ENCODE measurements around the gene SYTL2.

Gene SYTL2

GRCh38 chr11:85668157-85668556 lies 142.8 kb downstream of the SYTL2 start:
- Histone ChIP-seq H3K27ac (ENCODE audit: insufficient read depth, low read depth, low read length, poor library complexity, severe bottlenecking) (no peak overlapping the region), H3K27me3 (ENCODE audit: control insufficient read depth, insufficient read depth, low read length, poor library complexity, severe bottlenecking) (no peaks in the 10 kb centered on the region), H3K4me1 (ENCODE audit: control insufficient read depth, insufficient read depth, low read length) (no peaks in the 10 kb centered on the region), H3K9me3 (ENCODE audit: control insufficient read depth, low read length) (no peaks in the 10 kb centered on the region), H3K4me3 (ENCODE audit: insufficient read depth, low read depth, low read length) (no peak overlapping the region), H3K36me3 (ENCODE audit: control insufficient read depth, insufficient read depth, low read length) (no peaks in the 10 kb centered on the region)
- no CpG with 5 or more reads among the region's 1 CpG for WGBS, 2 experiments

GRCh38 chr11:85666687-85667086 lies 144.3 kb downstream of the SYTL2 start:
- no peaks in the 10 kb centered on the region for H3K9me3 ChIP-seq (ENCODE audit: control insufficient read depth, low read length)
- WGBS, 2 experiments = 93 to 99% methylated on average over 3 of the region's 3 CpGs
- H3K36me3 ChIP-seq (ENCODE audit: control insufficient read depth, insufficient read depth, low read length) = no peaks in the 10 kb centered on the region
- no peaks in the 10 kb centered on the region for H3K4me1 ChIP-seq (ENCODE audit: control insufficient read depth, insufficient read depth, low read length)
- H3K27ac ChIP-seq (ENCODE audit: insufficient read depth, low read depth, low read length, poor library complexity, severe bottlenecking) = no peak overlapping the region
- H3K27me3 ChIP-seq (ENCODE audit: control insufficient read depth, insufficient read depth, low read length, poor library complexity, severe bottlenecking) = no peaks in the 10 kb centered on the region
- H3K4me3 ChIP-seq (ENCODE audit: insufficient read depth, low read depth, low read length) = no peak overlapping the region

- H3K9me3 ChIP-seq (ENCODE audit: control insufficient read depth, low read length) = no peaks in the 10 kb centered on the region
- peak overlapping the region; percentile 98 for H3K27ac ChIP-seq (ENCODE audit: insufficient read depth, low read depth, low read length, poor library complexity, severe bottlenecking)
- 87 to 89% methylated on average over 5 of the region's 5 CpGs for WGBS, 2 experiments
- H3K4me1 ChIP-seq (ENCODE audit: control insufficient read depth, insufficient read depth, low read length) = no peaks in the 10 kb centered on the region
- no peak overlapping the region for H3K4me3 ChIP-seq (ENCODE audit: insufficient read depth, low read depth, low read length)
- no peaks in the 10 kb centered on the region for H3K27me3 ChIP-seq (ENCODE audit: control insufficient read depth, insufficient read depth, low read length, poor library complexity, severe bottlenecking)
- no peaks in the 10 kb centered on the region for H3K36me3 ChIP-seq (ENCODE audit: control insufficient read depth, insufficient read depth, low read length)
These were observed 145.2 kb downstream of the SYTL2 start for GRCh38 chr11:85665733-85666132.

- Histone ChIP-seq H3K4me1 (ENCODE audit: control insufficient read depth, insufficient read depth, low read length) (no peaks in the 10 kb centered on the region), H3K27me3 (ENCODE audit: control insufficient read depth, insufficient read depth, low read length, poor library complexity, severe bottlenecking) (no peaks in the 10 kb centered on the region), H3K36me3 (ENCODE audit: control insufficient read depth, insufficient read depth, low read length) (no peaks in the 10 kb centered on the region), H3K4me3 (ENCODE audit: insufficient read depth, low read depth, low read length) (peak within 1 kb of the TSS; percentile 99), H3K9me3 (ENCODE audit: control insufficient read depth, low read length) (no peaks in the 10 kb centered on the region), H3K27ac (ENCODE audit: insufficient read depth, low read depth, low read length, poor library complexity, severe bottlenecking) (peak within 1 kb of the TSS; percentile 98)
- 1 to 2% methylated on average over 67 of the region's 67 CpGs for WGBS, 2 experiments
These were observed 146.1 kb downstream of the SYTL2 start, which contains the start of gene CREBZF for GRCh38 chr11:85664615-85665481. CREBZF (minus strand) TSS chr11:85665129; CDS start chr11:85664875, 254 bp downstream.

GRCh38 chr11:85663753-85664614 lies 147.0 kb downstream of the SYTL2 start:
- no peaks in the 10 kb centered on the region for H3K36me3 ChIP-seq (ENCODE audit: control insufficient read depth, insufficient read depth, low read length)
- no peaks in the 10 kb centered on the region for H3K4me1 ChIP-seq (ENCODE audit: control insufficient read depth, insufficient read depth, low read length)
- peak overlapping the region; percentile 98 for H3K27ac ChIP-seq (ENCODE audit: insufficient read depth, low read depth, low read length, poor library complexity, severe bottlenecking)
- 0% methylated on average over 73 of the region's 73 CpGs for WGBS, 2 experiments
- H3K4me3 ChIP-seq (ENCODE audit: insufficient read depth, low read depth, low read length) = peak overlapping the region; percentile 99
- H3K9me3 ChIP-seq (ENCODE audit: control insufficient read depth, low read length) = no peaks in the 10 kb centered on the region
- H3K27me3 ChIP-seq (ENCODE audit: control insufficient read depth, insufficient read depth, low read length, poor library complexity, severe bottlenecking) = no peaks in the 10 kb centered on the region

- WGBS, 2 experiments = 5% methylated on average over 9 of the region's 10 CpGs
- no peaks in the 10 kb centered on the region for H3K27me3 ChIP-seq (ENCODE audit: control insufficient read depth, insufficient read depth, low read length, poor library complexity, severe bottlenecking)
- H3K9me3 ChIP-seq (ENCODE audit: control insufficient read depth, low read length) = no peaks in the 10 kb centered on the region
- no peaks in the 10 kb centered on the region for H3K36me3 ChIP-seq (ENCODE audit: control insufficient read depth, insufficient read depth, low read length)
- peak overlapping the region; percentile 99 for H3K4me3 ChIP-seq (ENCODE audit: insufficient read depth, low read depth, low read length)
- H3K27ac ChIP-seq (ENCODE audit: insufficient read depth, low read depth, low read length, poor library complexity, severe bottlenecking) = no peak overlapping the region
- H3K4me1 ChIP-seq (ENCODE audit: control insufficient read depth, insufficient read depth, low read length) = no peaks in the 10 kb centered on the region
These were observed 147.7 kb downstream of the SYTL2 start for GRCh38 chr11:85663080-85663752.

- Histone ChIP-seq H3K4me1 (ENCODE audit: control insufficient read depth, insufficient read depth, low read length) (no peaks in the 10 kb centered on the region), H3K27ac (ENCODE audit: insufficient read depth, low read depth, low read length, poor library complexity, severe bottlenecking) (no peak overlapping the region), H3K9me3 (ENCODE audit: control insufficient read depth, low read length) (no peaks in the 10 kb centered on the region), H3K27me3 (ENCODE audit: control insufficient read depth, insufficient read depth, low read length, poor library complexity, severe bottlenecking) (no peaks in the 10 kb centered on the region), H3K36me3 (ENCODE audit: control insufficient read depth, insufficient read depth, low read length) (no peaks in the 10 kb centered on the region), H3K4me3 (ENCODE audit: insufficient read depth, low read depth, low read length) (peak overlapping the region; percentile 99)
- WGBS, 2 experiments = 26 to 31% methylated on average over 3 to 4 of the region's 4 CpGs
These were observed 148.8 kb downstream of the SYTL2 start for GRCh38 chr11:85661972-85662664.

GRCh38 chr11:85658180-85658579 lies 152.8 kb downstream of the SYTL2 start:
- Histone ChIP-seq H3K27ac (ENCODE audit: insufficient read depth, low read depth, low read length, poor library complexity, severe bottlenecking) (no peak overlapping the region), H3K4me3 (ENCODE audit: insufficient read depth, low read depth, low read length) (no peak overlapping the region), H3K4me1 (ENCODE audit: control insufficient read depth, insufficient read depth, low read length) (no peaks in the 10 kb centered on the region), H3K36me3 (ENCODE audit: control insufficient read depth, insufficient read depth, low read length) (no peaks in the 10 kb centered on the region), H3K27me3 (ENCODE audit: control insufficient read depth, insufficient read depth, low read length, poor library complexity, severe bottlenecking) (no peaks in the 10 kb centered on the region), H3K9me3 (ENCODE audit: control insufficient read depth, low read length) (no peaks in the 10 kb centered on the region)
- WGBS, 2 experiments = 100% methylated on average over 1 of the region's 1 CpG; no CpG with 5 or more reads in 1 of the 2 experiments

GRCh38 chr11:85656777-85657176 lies 154.2 kb downstream of the SYTL2 start:
- WGBS, 2 experiments = 100% methylated on average over 1 of the region's 1 CpG
- Histone ChIP-seq H3K27ac (ENCODE audit: insufficient read depth, low read depth, low read length, poor library complexity, severe bottlenecking) (no peak overlapping the region), H3K9me3 (ENCODE audit: control insufficient read depth, low read length) (no peaks in the 10 kb centered on the region), H3K4me1 (ENCODE audit: control insufficient read depth, insufficient read depth, low read length) (no peaks in the 10 kb centered on the region), H3K27me3 (ENCODE audit: control insufficient read depth, insufficient read depth, low read length, poor library complexity, severe bottlenecking) (no peaks in the 10 kb centered on the region), H3K36me3 (ENCODE audit: control insufficient read depth, insufficient read depth, low read length) (no peaks in the 10 kb centered on the region), H3K4me3 (ENCODE audit: insufficient read depth, low read depth, low read length) (no peak overlapping the region)
